Right hindlimb (tissue), 1 donor: ENCODE measurements around the gene HIRIP3.

Experiments
- DNase-seq: peaks from one replicate; pipeline ENCODE4 v3.0.0-alpha.2; 2018

The HIRIP3 gene

DNA sequence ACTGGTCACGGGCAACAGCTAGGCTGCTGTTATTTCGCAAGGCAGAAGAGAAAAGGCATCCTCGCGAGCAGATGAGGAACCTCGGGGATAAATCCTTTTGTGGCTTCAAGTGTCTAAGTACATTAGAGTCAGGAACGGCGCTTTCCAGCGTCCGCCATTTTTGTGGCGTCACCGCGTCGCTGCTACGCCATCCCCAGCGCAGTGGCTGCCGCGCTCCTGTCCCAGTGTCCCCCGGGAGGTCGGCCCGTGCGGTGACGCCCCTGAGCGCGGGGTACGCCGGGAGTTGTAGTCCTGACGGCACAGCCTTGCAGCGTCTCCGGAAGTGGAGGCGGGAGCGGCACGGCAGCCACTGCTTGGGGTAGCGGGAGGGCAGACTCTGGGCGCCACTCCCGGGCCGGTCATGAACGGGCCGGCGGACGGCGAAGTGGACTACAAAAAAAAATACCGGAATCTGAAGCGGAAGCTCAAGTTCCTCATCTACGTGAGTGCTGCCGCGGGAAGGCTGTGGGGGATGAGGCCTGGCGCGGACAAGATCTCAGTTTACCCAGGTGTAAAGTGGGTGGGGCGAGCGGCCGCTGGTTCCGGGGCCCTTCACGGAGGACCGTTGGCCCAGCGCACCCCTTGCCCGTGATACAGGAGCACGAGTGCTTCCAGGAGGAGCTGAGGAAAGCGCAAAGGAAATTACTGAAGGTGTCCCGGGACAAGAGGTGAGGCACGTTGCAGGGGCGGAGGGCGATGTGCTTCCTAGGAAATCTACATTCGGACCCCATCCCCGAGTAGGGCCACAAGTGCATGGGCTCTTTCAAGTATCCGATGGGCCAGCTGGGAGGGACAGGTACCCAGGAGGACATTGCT lies 721 bp upstream of the HIRIP3 start, which contains the start of gene INO80E:
Gene INO80E (plus strand): TSS at position 331 of the 855 bp plus-strand sequence. CDS start 70 bp downstream, at position 401.
- peak; percentile 98 for DNase-seq

GRCh38 chr16:29994600-29995323 lies 655 bp downstream of the HIRIP3 start:
- peak; percentile 63 for DNase-seq

DNA sequence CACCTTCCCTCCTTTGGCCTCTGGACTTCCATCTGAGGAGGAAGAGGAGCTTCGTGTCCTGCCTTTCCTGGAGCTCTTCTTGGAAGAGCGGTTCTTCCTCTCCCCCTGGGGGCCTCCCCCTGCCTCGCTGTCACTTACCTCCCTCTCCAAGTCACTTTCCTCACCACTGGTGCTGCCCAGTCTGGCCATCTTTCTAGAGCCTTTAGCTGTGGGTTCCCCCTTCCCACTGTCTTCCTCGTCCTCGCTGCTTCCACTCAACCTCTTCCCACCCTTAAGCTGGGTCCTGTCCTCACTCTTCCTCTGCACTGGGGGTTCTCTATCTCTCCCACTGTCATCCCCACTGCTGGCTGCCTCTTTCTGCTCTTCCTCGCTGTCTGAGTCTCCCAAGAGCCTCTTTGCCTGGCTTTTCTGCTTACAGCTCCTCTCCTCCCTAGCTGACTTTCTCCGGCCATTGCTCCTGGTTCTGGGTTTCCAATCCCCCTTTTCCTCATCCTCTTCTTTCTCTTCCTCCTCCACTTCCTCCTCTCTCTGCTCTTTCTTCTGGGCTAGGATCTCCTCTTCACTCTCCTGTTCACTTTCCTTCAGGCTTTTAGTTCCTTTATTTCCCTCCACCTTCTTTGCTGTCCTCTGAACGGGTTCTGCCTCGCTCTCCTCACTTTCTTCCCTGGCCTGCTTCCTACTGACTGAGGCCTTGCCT lies 1.4 kb downstream of the HIRIP3 start:
- no peak for DNase-seq

- no peak for DNase-seq
These were observed 2.1 kb downstream of the HIRIP3 start for GRCh38 chr16:29993191-29993902.

DNA sequence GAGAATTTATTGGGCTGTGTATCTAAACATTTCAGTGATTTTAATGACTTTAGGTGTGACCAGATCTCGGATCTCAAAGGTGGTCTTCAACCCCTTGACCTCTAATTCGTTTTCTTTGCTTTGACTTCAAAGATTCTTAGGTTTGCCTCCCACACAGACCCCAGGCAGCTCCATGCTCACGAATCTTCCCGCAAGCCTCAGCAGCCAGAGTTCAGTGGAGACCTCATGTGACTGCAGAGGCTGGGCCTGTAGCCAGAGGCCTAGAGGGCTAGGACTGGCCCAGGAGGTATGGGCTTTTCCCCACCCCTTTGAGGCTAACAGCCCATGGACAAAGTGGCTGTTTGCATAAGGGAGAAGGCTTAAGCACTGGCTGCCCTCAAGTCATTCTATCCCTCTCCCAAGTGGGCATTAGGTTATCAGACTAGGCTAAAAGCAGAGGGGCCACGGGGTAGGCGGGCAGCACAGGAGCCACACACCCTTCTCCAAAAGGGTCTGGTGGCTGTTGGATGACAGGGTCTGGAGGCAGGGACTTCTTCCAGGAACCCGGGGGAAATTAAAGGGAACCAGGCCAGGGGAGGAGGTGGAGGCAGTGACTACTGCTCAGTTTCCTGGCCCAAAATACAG lies 3.0 kb downstream of the HIRIP3 start:
- DNase-seq: no peak

DNA sequence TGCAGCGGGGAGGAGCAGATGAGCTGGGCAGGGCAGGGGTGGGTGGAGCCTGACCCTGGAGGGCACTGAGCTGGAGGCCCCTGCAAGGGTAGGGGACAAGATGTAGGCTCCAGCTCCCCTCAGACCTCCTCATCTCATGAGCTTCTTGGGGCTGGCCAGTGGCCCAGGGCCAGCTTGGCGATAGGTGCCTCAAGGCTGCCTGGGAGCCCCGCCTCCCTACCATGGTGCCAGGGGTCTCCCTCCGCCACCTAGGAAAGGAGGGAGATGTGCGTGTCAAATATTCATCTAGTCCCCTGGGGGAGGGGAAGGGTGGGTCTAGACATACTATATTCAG lies 3.9 kb downstream of the HIRIP3 start:
- no peak for DNase-seq

- no peak for DNase-seq
These were observed 4.4 kb downstream of the HIRIP3 start for GRCh38 chr16:29990883-29991570.

- DNase-seq: no peak
These were observed 5.4 kb downstream of the HIRIP3 start for GRCh38 chr16:29990034-29990433.

- no peak for DNase-seq
These were observed 6.1 kb downstream of the HIRIP3 start for GRCh38 chr16:29989111-29989858.

GRCh38 chr16:29988346-29989075 lies 6.9 kb downstream of the HIRIP3 start:
- DNase-seq: no peak

- no peak for DNase-seq
These were observed 7.9 kb downstream of the HIRIP3 start for GRCh38 chr16:29987371-29988085.

DNA sequence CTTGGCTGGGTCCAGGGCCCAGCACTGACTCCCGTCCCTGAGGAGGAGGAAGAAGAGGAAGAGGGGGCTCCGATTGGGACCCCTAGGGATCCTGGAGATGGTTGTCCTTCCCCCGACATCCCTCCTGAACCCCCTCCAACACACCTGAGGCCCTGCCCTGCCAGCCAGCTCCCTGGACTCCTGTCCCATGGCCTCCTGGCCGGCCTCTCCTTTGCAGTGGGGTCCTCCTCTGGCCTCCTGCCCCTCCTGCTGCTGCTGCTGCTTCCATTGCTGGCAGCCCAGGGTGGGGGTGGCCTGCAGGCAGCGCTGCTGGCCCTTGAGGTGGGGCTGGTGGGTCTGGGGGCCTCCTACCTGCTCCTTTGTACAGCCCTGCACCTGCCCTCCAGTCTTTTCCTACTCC lies 8.5 kb downstream of the HIRIP3 start:
- no peak for DNase-seq

- no peak for DNase-seq
These were observed 9.2 kb downstream of the HIRIP3 start for GRCh38 chr16:29986231-29986630.

DNA sequence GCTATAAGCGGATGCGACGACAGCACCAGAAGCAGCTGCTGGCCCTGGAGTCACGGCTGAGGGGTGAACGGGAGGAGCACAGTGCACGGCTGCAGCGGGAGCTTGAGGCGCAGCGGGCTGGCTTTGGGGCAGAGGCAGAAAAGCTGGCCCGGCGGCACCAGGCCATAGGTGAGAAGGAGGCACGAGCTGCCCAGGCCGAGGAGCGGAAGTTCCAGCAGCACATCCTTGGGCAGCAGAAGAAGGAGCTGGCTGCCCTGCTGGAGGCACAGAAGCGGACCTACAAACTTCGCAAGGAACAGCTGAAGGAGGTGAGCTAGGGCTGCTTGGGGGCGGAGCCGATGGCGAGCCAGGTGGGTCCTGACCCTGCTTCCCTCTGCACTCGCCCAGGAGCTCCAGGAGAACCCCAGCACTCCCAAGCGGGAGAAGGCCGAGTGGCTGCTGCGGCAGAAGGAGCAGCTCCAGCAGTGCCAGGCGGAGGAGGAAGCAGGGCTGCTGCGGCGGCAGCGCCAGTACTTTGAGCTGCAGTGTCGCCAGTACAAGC lies 10.1 kb downstream of the HIRIP3 start:
- DNase-seq: no peak

DNA sequence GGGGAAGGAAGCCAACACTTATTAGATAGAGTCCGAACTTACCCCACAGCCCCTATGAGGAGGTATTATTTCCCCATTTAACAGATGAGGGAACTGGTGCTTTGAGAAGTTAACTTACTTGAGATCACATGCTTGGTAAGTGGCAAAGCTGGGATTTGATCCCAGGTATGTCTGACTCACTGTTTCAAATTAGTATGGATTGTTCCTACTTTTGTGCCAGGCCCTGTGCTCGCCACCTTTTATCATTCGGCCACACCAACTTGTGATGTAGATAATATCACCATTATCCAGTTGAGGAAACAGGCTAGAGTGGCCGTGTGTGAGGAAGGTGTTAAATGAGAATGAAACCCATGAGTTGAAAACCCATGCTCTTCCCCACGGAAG lies 10.7 kb downstream of the HIRIP3 start:
- DNase-seq: no peak

- no peak for DNase-seq
These were observed 11.2 kb downstream of the HIRIP3 start for GRCh38 chr16:29984137-29984763.

DNA sequence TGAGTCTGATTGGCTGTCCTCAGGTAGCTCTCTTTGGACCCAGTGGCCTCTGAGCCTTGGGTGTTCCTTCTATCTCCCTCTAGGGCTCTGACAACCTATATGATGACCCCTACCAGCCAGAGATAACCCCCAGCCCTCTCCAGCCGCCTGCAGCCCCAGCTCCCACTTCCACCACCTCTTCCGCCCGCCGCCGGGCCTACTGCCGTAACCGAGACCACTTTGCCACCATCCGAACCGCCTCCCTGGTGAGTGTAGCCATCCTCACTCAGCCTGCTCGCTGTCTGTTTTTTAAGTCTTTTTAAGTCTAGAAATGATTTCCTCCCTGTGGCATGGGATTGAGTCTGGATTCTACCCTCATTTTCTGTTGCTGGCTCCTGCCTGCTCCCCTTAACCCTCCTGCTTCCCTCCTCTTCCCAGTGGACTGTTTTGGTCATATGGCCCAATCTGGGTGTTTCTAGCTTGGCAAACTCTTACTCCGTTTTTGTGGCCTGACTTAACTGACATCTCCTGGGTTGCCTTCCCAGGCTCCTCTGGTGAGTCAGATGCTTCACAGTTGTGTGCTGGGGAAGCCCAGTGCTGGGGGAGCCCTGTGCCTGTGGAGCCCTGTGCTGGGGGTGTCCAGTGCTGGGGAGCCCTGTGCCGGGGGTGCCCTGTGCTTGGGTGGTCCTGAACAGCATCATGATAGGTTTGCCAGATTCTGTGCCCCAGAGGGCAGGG lies 11.8 kb downstream of the HIRIP3 start:
- DNase-seq: no peak
